HG02678 (cell line): ENCODE data around the gene RPH3AL.
"Not testable (repeated sequence)": the region's sequence is repeated elsewhere in the genome, so short reads cannot be mapped to it uniquely, and the experiment has no call there.

Experiments used
- ATAC-seq: cut with Tn5 transposase; IDR thresholded peaks from one replicate; pipeline ENCODE4 v1.9.1; 2021; ENCODE audit warnings: mild to moderate bottlenecking, moderate library complexity; ENCODE audit not compliant: unreplicated experiment

RPH3AL gene

GRCh38 chr17:283911-284675, 68.5 kb downstream of the RPH3AL start:
- no peak for ATAC-seq

DNA sequence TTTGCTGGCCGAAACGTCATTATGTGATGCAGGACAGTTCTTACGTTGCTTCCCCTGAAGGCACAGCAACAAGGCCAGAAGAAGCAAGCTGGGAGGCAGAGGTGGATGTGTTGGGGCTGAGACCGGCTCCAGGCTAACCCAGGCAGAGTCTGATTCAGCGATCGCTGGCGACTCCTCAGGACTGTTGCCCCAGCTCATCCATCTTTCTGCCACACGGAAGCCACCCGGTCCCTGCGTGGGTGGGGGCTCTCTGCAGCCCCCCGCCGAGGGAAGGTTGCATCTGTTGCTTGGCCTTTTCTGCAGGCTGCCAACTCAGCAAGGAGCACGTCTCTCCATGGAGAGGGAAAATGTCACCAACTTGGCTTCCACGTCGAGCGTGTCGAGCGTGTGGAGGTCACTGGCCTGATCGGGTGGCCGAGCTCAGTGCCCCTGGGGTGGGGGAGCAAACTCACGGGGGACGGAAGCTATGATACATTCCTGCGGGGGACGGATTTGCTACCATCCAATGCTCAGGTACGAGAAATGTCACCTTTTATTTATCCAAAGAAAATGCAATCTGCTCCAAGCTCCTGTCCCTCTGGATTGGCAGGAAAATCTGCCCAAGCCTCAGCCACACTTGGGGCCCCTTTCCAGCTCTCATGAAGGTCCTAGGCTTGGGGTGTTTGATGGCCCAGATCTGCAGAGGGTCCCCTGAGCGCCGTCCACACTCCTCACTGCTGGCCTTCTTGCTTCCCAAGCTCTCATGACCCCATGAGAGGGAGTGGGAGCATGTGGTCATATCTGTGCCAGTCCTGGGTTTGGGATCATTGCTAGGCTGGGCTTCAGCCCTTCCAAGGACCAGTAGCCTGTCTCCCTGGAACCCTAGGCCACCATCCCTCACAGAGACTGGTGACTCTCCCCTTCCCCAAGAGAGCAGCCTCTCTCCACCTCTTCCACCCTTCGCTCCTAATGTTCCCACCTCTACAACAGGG, 69.4 kb downstream of the RPH3AL start:
- no peak for ATAC-seq

GRCh38 chr17:282000-282911, 70.4 kb downstream of the RPH3AL start:
- no peak for ATAC-seq

- ATAC-seq = no peak
Measured at GRCh38 chr17:281365-281999, 71.1 kb downstream of the RPH3AL start.

DNA sequence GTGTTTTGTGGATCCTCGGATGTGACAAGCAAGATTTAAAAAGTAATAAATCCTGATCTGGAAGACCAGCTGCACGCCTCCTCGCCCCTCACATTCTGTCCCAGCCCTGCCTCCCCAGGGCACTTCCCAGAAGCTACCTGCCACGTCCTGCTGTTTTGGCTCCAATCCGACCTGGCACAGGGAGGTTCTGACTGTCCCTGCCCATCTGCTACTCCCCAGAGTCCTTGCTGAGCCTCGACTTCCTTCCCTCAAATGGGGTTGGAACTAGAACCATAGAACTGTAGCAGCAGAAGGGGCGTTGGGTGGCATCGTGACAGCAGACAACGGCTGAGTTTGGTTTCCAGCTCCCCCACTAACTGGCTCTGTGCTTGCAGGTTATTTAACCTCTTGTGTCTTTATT, 71.7 kb downstream of the RPH3AL start:
- ATAC-seq = no peak

GRCh38 chr17:280216-280615, 72.4 kb downstream of the RPH3AL start:
- ATAC-seq = no peak

GRCh38 chr17:279776-280175, 72.8 kb downstream of the RPH3AL start:
- ATAC-seq = no peak

DNA sequence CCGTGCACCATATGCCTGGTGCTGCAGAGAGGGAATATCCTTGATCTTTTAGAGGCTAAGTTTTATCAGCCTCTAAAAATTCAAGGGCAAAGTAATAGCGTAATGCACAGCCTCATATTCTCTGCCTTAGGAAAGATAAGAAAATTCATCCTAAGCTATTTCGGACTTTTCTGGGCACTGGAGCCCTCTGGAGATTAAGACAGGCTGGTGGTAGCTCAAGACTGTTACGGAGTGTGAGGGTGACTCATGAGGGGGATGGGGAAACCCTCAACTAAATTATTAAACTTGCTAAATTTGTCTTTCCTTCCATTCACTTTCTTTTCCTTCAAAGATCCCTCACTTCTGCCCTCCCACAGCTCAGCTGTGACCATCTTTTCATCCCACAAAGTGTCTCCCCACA, 73.3 kb downstream of the RPH3AL start:
- ATAC-seq = no peak

- ATAC-seq = no peak
Measured at GRCh38 chr17:278676-279059, 73.9 kb downstream of the RPH3AL start.

DNA sequence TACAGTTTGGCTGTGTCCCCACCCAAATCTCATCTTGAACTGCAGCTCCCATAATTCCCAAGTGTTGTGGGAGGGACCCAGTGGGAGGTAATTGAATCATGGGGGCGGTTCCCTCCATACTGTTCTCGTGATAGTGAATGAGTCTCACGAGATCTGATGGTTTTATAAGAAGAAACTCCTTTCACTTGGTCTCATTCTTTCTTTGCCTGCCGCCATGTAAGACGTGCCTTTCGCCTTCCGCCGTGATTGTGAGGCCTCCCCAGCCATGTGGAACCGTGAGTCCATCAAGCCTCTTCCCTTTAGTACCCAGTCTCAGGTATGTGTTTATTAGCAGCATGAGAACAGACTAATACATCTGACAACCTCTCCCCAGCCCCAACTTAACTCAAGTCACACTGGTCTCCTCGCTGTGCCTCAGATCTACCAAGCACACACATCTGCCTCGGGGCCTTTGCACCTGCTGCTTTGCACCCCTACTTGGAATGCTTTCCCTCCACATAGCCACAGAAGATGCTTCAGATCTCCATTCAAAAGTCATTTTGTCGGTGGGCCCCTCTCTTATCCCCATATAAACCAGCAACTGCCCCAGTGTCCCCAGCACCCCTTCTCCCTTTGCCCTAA, 74.4 kb downstream of the RPH3AL start:
- ATAC-seq = no peak

DNA sequence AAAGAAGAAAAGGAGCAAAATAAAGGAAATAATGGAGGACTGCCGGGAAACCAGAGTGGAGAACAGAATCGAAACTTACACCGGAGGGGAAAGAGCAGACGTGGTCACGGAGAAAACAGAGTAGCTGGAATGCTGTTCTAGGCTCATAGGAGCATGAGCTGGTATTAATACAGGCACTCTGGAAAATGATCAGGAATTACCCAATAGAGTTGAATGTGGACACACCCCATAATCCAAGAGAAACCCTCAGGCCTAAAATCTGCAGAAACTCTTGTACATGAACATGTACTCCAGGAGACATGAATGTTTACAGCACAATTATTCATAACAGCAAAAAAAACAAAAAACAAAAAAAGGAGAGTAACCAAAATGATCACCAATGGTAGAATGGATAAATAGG, 77.7 kb downstream of the RPH3AL start:
- no peak for ATAC-seq

DNA sequence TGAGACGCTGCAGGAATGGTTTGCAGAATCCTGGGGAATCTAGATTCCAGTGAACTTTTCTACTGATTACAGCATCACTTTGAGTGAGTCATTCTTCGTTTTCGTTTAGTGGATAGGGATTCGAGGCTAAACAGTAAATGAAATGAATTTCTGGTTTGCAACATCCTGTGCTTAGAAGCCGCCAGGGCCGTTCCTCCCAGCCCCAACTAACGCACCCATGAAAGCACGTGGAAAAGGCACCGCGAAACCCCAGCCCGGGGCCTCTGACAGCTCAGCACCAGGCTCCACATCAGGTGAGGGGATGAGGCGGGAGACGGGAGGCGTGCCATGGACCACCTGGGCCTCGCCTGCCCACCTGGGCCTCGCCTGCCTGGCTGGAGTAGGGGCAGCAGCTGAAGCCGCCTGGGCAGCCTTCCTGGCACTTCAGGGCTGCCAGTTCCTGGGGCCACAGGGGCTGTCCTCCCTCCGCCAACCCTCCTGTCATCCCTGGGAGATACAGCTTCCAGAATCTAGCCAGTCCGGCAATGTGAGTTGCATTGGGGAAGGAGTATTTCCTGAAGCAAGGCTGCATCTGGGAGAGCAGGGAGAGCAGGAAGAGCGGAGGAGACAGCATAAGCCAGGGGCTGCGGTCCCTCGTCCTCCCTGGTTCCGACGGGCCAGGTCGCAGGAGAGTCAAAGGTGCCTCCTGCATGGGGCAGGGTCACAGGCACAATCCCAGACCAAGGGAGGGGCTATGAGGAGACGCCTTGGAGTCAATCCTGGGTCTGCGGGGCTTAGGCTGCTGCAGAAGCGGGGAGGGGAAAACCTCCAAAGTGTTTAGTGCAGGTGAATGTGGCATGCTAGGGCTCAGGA, 78.4 kb downstream of the RPH3AL start:
- no peak for ATAC-seq

DNA sequence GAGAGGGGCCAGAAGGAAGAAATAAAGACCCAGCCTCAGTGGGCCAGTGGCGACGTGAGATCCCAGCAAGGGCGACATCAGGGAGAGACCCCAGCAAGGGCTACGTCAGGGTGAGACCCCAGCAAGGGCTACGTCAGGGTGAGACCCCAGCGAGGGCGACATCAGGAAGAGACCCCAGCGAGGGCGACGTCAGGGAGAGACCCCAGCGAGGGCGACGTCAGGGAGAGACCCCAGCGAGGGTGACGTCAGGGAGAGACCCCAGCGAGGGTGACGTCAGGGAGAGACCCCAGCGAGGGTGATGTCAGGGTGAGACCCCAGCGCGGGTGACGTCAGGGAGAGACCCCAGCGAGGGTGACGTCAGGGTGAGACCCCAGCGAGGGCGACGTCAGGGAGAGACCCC, 79.8 kb downstream of the RPH3AL start:
- not testable (repeated sequence) for ATAC-seq

DNA sequence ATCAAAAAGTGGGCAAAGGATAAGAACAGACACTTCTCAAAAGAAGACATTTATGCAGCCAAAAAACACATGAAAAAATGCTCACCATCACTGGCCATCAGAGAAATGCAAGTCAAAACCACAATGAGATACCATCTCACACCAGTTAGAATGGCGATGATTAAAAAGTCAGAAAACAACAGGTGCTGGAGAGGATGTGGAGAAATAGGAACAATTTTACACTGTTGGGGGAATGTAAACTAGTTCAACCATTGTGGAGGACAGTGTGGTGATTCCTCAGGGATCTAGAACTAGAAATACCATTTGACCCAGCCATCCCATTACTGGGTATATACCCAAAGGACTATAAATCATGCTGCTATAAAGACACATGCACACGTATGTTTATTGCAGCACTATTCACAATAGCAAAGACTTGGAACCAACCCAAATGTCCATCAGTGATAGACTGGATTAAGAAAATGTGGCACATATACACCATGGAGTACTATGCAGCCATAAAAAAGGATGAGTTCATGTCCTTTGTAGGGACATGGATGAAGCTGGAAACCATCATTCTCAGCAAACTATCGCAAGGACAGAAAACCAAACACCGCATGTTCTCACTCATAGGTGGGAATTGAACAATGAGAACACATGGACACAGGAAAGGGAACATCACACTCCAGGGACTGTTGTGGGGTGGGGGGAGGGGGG, 80.5 kb downstream of the RPH3AL start:
- ATAC-seq = not testable (repeated sequence)

DNA sequence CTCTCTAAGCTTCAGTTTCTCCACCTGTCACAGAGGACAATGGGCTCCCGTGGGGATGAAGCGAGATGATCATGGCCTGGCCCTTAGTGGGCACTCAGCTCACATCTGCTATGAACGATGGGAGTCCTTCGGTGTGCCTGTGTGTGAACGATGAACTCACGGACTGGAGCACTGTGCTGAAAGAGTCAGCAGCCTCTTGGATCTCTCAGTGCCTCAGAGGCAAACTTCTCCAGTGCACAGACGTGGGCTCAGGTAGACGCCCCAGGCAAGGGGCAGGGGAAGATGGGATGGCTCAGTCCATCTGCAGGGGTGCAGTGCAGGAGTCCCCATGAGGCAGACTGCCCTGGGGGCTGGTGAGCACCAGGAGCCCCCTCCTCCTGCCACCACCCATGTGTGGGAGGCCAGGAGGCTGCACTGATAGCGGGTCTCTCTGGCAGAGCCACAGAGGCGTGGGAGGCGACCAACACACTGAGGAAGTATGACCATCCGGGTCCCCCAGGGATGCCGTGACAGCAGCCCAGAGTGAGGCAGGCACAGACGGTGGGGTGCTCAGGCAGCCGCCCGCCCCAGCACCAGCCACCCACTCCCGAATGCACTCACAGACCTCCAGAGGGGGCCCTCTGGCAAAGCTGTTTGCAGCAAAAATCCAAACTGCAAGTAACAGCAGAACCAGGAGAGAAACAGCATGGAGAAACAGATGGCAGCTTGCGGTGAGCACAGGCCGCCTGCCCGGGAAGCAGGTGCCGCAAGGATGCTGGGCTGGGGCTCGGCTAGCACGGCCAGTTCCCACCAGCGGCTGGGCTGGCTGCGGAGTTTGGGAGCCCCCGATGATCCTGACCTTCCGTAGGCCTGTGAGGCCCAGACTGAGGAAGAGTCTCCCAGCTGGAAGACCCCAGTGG, 82.7 kb downstream of the RPH3AL start:
- ATAC-seq = no peak

DNA sequence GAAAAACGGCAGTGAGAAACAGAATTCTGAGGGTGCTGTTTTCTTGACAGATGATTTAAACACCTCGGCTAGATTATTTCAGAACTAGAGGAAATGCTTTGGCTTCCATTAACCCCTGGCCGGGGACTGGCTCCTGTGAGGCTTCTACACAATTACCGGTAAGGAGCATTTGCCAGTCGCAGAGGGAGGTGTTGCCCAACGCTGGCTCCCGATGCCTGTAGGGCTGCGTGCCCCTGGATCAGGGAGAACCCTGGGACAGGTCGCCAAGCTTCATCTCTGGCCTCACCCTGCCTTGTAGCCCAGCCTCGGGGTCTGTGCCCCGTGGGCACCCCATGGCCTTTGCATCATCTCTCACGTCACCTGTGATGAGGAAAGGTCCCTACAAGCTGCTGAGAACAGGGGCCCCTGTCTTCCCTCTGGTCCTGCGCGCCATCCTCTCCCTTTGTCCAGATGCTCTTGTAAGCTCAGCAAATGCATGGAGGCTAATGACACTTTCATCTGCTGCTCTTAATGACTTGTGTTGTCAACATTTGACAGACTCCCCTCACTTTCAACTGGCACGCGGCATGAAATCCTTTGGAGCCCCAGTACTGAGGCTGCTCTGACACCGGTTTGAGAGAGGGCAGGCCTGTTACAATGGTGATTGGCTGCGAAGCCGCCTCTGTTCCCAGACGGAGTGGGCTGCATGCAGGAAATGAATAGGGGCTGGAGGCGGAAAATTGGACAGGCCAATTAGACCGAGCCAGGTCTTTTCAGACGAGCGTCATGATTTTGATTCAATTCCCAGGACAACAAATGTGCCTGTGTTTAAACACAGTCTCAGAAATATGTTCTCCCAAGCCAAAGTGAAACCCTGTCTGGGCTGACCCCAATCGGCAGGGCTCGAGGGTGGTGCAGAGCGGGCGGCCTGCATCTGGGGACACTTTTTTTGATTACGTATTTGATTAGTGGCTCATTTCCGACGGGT, 85.6 kb downstream of the RPH3AL start:
- ATAC-seq = no peak
